OCI-LY3 (cell line): ENCODE measurements around the gene CASQ2.

ENCODE experiments used
- H2AFZ ChIP-seq: fragments of 200-600, 300-600 bp; shearing (Covaris generic); 2 replicates; pipeline ENCODE4 v1.6.0; 2014; ENCODE audit warnings: antibody characterized with exemption, low read depth, low read length
- H3K27ac ChIP-seq: fragments of 200-600, 300-600 bp; sonication (generic); 2 replicates; pipeline ENCODE4 v1.5.1; 2014; ENCODE audit warnings: mild to moderate bottlenecking, low read length, moderate library complexity, mixed read lengths
- H3K27me3 ChIP-seq: fragments of 200-600, 300-600 bp; sonication (generic); 2 replicates; pipeline ENCODE4 v1.6.1; 2014; ENCODE audit warnings: low read depth, low read length, mixed read lengths
- H3K36me3 ChIP-seq: fragments of 200-600, 300-600 bp; sonication (generic); replicated peaks from 2 replicates; pipeline ENCODE3; 2014; ENCODE audit warnings: low read depth, low read length, mixed read lengths
- H3K4me1 ChIP-seq: fragments of 300-600, 200-600 bp; sonication (generic); 2 replicates; pipeline ENCODE4 v1.6.1; 2014; ENCODE audit warnings: low read length, mixed read lengths
- H3K4me2 ChIP-seq: fragments of 200-600, 300-600 bp; sonication (generic); 2 replicates; pipeline ENCODE4 v1.6.1; 2014; ENCODE audit warnings: low read length, mixed read lengths
- H3K4me3 ChIP-seq: fragments of 300-600, 200-600 bp; sonication (generic); 2 replicates; pipeline ENCODE4 v1.5.1; 2014; ENCODE audit warnings: antibody characterized with exemption, mild to moderate bottlenecking, low read length, moderate library complexity
- H3K79me2 ChIP-seq: fragments of 300-600, 200-600 bp; shearing (Covaris generic); 2 replicates; pipeline ENCODE4 v1.6.1; 2014; ENCODE audit warnings: mild to moderate bottlenecking, low read length, mixed read lengths
- H3K9ac ChIP-seq: fragments of 300-600, 200-600 bp; shearing (Covaris generic); 2 replicates; pipeline ENCODE4 v1.6.0; 2014; ENCODE audit warnings: mild to moderate bottlenecking, low read length, moderate library complexity
- H3K9me3 ChIP-seq: fragments of 200-600, 300-600 bp; shearing (Covaris generic); 2 replicates; pipeline ENCODE4 v1.6.1; 2014; ENCODE audit warnings: low read length, mixed read lengths; ENCODE audit not compliant: insufficient read depth
- H4K20me1 ChIP-seq: fragments of 200-600, 300-600 bp; sonication (generic); 2 replicates; pipeline ENCODE4 v1.6.1; 2016; ENCODE audit warnings: low read length, mixed read lengths; ENCODE audit not compliant: insufficient read depth
- EZH2phosphoT487 ChIP-seq: fragments of 200-600 bp; shearing (Covaris generic); IDR thresholded peaks from 2 replicates; pipeline ENCODE4 v1.6.1; 2018; ENCODE audit warnings: antibody characterized with exemption, mixed run types, low read depth
- TF ChIP-seq, protein P1 (sequence below): fragments of 200-600, 300-600 bp; sonication (generic); IDR thresholded peaks from 2 replicates; pipeline ENCODE4 v1.5.1; 2014; ENCODE audit warnings: antibody characterized with exemption, low read length, low read depth

The CASQ2 gene

DNA sequence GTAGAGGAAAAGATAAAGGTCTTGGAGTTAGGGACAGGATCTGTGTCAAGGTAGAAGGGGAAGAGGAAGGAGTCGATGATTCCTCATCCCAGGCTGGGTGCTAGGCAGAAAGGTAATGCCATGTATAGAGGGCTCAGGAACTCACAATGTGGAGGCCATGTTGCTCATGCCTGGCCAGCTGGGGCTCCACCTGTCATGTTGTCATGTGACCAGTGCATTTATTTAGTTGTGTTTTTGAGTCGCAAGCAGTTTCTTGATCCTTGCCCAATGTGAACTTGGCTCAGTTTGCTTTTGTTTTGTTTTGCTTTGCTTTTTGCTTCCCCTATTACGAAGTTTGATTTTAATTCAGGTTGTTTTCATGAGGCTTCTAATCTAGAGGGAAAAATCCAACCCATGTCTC, 5.7 kb downstream of the CASQ2 start:
- Histone ChIP-seq H2AFZ (no peak overlapping the region), H3K4me3 (no peak overlapping the region), H3K4me1 (no peaks in the 10 kb centered on the region)

DNA sequence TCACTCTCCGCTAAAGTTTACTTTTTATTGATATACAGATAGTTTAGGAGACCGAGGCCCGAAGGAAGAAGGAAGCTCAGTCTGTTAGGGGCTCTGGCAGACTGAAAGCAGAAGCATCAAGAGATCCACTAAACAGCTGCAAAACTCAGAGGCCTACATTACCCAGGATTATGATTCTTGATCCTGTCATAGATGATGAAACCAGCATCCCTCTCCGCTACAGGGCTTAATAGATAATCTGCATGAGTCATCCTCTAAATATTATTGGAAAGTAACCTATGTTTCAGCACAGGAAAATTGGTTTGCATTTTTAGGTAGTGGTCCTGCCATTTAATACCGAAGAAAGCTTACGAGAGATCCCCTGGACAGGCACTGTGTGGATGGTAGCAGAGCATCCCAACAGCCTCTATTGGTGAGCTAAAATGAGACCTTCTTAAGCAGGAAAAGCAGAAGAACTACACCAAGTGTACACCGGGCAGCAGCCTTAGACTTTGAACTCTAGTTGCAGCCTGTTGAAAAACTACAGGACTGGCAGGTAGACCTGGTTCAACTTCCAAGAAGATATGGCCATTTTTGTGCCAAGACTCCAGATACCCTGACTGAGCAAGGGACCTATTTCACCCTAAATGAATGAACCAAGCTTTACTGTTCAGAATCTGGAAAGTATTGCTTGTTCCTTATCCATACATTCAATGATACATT, 6.8 kb downstream of the CASQ2 start:
- no peaks in the 10 kb centered on the region for H3K79me2 ChIP-seq
- H3K4me2 ChIP-seq, result no peak overlapping the region
- H2AFZ ChIP-seq, result no peak overlapping the region
- no peaks in the 10 kb centered on the region for H3K9me3 ChIP-seq
- no peaks in the 10 kb centered on the region for H3K36me3 ChIP-seq
- no peaks in the 10 kb centered on the region for H3K27me3 ChIP-seq
- H3K4me1 ChIP-seq, result no peaks in the 10 kb centered on the region
- TF ChIP-seq, protein P1, sequence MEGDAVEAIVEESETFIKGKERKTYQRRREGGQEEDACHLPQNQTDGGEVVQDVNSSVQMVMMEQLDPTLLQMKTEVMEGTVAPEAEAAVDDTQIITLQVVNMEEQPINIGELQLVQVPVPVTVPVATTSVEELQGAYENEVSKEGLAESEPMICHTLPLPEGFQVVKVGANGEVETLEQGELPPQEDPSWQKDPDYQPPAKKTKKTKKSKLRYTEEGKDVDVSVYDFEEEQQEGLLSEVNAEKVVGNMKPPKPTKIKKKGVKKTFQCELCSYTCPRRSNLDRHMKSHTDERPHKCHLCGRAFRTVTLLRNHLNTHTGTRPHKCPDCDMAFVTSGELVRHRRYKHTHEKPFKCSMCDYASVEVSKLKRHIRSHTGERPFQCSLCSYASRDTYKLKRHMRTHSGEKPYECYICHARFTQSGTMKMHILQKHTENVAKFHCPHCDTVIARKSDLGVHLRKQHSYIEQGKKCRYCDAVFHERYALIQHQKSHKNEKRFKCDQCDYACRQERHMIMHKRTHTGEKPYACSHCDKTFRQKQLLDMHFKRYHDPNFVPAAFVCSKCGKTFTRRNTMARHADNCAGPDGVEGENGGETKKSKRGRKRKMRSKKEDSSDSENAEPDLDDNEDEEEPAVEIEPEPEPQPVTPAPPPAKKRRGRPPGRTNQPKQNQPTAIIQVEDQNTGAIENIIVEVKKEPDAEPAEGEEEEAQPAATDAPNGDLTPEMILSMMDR, result no peak
- TF ChIP-seq EZH2phosphoT487, result no peak
- no peaks in the 10 kb centered on the region for H4K20me1 ChIP-seq
- H3K4me3 ChIP-seq, result no peak overlapping the region
- H3K27ac ChIP-seq, result no peak overlapping the region
- no peak overlapping the region for H3K9ac ChIP-seq

More for the DNA sequence above, 5.7 kb downstream of the CASQ2 start:
- Histone ChIP-seq H3K27ac (no peak overlapping the region), H3K4me2 (no peak overlapping the region), H3K9me3 (no peaks in the 10 kb centered on the region), H3K79me2 (no peaks in the 10 kb centered on the region), H3K36me3 (no peaks in the 10 kb centered on the region), H3K9ac (no peak overlapping the region), H4K20me1 (no peaks in the 10 kb centered on the region), H3K27me3 (no peaks in the 10 kb centered on the region)
- no peak for TF ChIP-seq EZH2phosphoT487
- TF ChIP-seq, protein P1, result no peak

DNA sequence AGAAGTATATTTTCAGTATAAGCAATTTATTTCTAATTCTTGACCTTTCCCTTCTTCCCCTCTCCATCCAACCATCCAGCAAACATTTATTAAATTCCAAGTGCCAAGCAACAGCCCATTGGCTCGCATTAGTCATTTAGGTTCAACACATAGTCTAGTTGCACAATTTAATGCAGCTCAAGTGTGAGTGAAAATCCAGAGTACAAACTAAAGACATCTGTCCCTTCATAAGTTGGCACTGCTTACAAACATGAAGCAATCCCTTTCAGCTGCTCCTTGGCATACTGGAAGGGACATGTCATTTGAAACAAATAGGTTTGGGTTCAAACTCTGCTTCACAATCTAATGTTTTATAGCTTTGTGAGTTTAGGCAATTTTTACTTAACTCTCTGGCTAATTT, 10.7 kb downstream of the CASQ2 start:
- no peak overlapping the region for H3K4me3 ChIP-seq
- no peak overlapping the region for H3K4me2 ChIP-seq
- no peaks in the 10 kb centered on the region for H3K36me3 ChIP-seq
- no peak overlapping the region for H3K9ac ChIP-seq
- no peaks in the 10 kb centered on the region for H3K9me3 ChIP-seq
- H2AFZ ChIP-seq, result no peak overlapping the region
- no peaks in the 10 kb centered on the region for H4K20me1 ChIP-seq
- H3K27ac ChIP-seq, result no peak overlapping the region
- H3K4me1 ChIP-seq, result no peaks in the 10 kb centered on the region
- H3K79me2 ChIP-seq, result no peaks in the 10 kb centered on the region
- TF ChIP-seq EZH2phosphoT487, result no peak
- H3K27me3 ChIP-seq, result no peaks in the 10 kb centered on the region

DNA sequence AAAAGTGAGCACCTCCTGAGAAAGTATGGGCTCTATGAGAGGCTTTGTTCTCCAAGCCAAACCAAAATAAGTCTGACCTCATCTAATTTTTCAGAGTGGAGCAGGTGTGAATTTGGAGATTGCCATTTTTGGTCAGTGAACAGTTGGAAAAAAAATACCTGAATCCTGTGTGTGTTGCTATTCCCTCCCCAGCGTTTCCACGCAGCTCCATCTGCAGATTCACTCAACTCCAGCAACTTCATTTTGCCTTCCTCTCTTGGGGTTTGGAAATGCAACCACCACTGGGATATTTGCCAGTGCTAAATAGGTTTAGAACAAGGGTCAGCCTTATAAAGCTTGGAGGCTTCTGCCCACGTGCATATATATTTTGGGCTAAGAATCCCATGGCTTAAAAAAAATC, 11.2 kb downstream of the CASQ2 start:
- TF ChIP-seq, protein P1, result no peak
- Histone ChIP-seq H3K4me1 (no peaks in the 10 kb centered on the region), H2AFZ (no peak overlapping the region), H3K79me2 (no peaks in the 10 kb centered on the region), H3K4me2 (no peak overlapping the region), H3K27me3 (no peaks in the 10 kb centered on the region), H4K20me1 (no peaks in the 10 kb centered on the region), H3K9ac (no peak overlapping the region), H3K9me3 (no peaks in the 10 kb centered on the region), H3K4me3 (no peak overlapping the region), H3K27ac (no peak overlapping the region), H3K36me3 (no peaks in the 10 kb centered on the region)
